HuH-7 (cell line): ENCODE data around the gene INMT.

Experiments used
- DNase-seq: peaks from one replicate; pipeline ENCODE4 v3.0.0; 2011; ENCODE audit warnings: low spot score

Gene INMT

GRCh38 chr7:30728591-30729100 is 23.3 kb upstream of the INMT start:
- no peak for DNase-seq

- no peak for DNase-seq
Measured at GRCh38 chr7:30729642-30730041, 22.3 kb upstream of the INMT start.

DNA sequence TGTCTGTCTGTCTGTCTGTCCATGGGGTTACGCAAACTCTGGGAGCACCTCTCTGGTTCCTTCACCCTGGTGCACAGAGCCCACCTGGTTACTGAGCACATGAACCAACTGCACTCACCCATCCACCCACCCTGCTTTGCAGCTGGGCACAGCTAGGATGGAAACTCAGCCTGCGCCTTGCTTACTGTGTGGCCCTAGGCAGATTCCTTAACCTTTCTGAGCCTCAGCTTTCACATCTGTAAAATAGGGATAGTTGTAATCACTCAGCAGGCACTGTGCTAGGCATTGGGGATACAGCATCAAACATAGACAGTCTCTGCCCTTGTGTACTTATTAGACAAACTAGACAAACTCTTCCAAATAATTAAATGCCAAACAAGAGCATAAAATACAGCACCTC is 21.8 kb upstream of the INMT start:
- DNase-seq = no peak

GRCh38 chr7:30730996-30731395 is 20.9 kb upstream of the INMT start:
- no peak for DNase-seq

GRCh38 chr7:30731581-30731980 is 20.4 kb upstream of the INMT start:
- no peak for DNase-seq

GRCh38 chr7:30732606-30733005 is 19.3 kb upstream of the INMT start:
- no peak for DNase-seq

- DNase-seq = no peak
Measured at GRCh38 chr7:30733216-30733615, 18.7 kb upstream of the INMT start.

GRCh38 chr7:30733691-30734090 is 18.2 kb upstream of the INMT start:
- DNase-seq = no peak

DNA sequence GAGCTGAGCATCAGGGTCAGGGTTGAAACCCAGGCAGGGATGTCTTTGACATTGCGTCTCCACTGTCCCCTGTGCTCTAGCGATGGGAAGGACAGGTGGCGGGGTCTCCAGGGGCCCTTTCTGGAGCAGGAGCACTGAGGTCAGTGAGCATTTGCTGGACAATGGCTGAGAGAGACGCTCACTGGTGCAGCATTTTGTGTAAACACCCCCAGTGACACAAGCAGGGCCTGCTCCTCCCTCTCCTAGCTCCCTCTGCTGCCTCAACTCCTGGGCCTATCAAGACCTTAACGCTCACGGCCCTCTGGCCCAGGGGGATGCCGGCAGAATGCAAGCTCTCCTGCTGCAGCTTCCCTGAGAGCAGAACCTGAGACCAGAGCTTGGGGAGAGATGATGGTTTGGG is 17.4 kb upstream of the INMT start:
- DNase-seq = no peak

DNA sequence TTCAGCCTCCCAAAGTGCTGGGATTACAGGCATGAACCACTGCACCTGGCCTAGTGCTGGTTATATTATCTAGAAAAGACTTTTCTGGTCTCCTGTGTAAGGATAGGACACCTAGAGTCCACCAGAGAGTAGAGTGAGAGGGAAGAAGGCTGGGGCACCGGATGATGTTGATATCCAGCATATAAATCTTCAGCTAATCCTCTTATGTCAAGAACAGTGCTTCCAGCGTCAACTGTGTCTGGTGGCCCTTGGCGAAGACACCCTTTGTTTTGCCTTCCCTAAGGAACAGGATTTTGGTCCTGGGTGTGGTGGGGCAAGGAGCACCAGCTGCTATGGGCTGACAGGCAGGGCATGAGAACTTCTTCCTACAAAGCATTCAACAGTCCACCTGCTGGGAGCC is 16.3 kb upstream of the INMT start:
- DNase-seq = no peak

GRCh38 chr7:30736291-30736690 is 15.6 kb upstream of the INMT start:
- DNase-seq = no peak

- DNase-seq = no peak
Measured at GRCh38 chr7:30738026-30738915, 13.7 kb upstream of the INMT start.

DNA sequence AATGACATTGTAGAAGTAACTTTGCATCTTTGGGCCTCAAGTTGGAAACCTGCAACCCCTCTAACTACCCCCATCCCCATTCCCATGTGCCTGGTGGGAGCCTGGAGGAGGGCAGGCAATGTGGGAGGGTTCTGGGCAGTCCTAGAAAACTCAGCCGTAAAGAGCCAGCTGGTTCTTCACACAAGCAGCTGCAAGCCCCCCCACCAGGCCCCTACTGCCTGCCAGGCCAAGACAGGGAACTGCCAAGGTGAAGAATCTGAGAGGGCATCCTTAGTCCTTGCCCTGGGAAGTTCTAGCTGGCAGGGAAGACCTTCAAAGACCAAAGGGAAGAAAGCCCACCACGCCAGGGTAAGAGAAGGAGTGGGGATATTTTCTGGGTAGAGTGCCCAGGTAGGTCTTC is 12.2 kb upstream of the INMT start:
- DNase-seq = no peak

GRCh38 chr7:30740417-30741181 is 11.3 kb upstream of the INMT start:
- DNase-seq = peak; percentile 96

DNA sequence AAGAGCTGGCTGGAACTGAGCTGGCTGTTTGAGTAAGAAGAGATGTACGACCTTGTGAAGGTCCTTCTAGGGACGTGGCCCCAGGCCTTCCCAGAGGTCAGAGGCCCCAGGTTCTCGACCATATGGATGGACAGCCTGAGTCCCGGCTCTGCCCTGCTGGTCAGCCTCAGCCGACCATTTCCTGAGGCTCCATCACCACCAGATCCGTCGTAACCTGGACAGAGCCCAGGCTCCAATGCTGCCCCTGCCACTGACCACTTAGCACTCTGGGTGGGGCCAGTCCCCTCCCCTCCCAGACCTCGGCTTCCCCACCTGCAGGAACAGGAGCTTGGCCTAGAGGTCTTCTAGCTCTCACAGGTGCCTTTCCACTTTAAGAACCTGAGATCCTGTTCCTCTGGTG is 10.6 kb upstream of the INMT start:
- no peak for DNase-seq

DNA sequence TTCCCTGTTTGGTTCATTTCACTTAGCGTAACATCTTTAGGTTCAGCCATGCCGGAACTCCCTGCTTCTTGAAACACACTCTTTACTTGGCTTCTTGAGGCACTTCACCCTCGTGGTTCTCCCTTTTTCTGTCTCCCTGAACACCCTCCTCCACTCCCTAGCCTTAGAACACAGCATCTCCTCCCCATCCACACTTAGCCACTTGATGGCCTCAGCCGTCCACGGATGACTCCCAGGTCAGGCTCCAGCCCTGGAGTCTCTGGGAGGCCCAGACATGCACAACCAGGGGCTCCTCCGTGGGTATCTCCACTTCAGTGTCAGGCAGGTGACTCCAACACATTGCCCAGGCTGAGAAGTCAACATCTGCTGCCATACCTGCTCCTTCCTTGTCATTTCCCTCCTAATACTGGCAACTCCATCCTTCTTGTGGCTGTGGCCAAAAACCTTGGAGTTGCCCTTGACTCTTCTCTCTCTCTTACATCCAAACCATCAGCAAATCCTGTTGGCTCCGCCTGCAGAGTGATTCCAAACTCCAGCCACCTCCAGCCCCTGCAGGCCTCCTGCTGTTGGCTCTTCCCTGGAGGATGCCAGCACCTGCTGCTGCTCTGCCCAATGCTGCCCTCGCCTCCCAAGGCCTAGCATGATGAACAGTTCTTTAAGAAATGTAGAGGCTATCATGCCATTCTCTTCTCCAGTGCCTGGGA is 8.4 kb upstream of the INMT start:
- DNase-seq = peak; percentile 38

DNA sequence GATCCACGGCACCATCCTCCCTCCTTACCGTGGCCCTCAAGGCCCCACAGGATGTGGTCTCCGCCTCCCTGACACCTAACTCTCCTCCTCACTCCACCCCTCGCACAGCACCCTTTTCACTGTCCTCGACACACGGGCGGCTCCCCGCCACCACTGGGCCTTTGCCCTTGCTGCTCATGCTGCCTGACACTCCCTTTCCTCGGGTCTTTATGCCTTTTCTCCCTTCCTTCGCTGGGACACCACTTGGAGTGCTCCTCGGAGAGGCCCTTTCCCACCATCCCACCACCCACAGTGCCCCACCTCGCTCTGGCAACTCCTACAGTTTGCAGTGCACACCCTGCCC is 7.9 kb upstream of the INMT start:
- no peak for DNase-seq

GRCh38 chr7:30745261-30745941 is 6.5 kb upstream of the INMT start:
- no peak for DNase-seq

DNA sequence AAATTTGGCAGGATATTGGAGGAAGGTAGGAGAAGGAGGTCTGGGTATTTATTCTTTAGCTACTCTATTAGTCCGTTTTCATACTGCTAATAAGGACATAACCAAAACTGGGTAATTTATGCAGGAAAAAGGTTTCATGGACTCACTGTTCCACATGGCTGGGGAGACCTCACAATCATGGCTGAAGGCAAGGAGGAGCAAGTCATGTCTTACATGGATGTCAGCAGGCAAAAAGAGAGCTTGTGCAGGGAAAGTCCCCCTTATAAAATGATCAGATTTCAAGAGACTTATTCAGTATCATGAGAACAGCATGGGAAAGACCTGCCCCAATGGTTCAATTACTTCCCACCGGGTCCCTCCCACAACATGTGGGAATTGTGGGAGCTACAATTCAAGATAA is 1.9 kb upstream of the INMT start:
- no peak for DNase-seq

DNA sequence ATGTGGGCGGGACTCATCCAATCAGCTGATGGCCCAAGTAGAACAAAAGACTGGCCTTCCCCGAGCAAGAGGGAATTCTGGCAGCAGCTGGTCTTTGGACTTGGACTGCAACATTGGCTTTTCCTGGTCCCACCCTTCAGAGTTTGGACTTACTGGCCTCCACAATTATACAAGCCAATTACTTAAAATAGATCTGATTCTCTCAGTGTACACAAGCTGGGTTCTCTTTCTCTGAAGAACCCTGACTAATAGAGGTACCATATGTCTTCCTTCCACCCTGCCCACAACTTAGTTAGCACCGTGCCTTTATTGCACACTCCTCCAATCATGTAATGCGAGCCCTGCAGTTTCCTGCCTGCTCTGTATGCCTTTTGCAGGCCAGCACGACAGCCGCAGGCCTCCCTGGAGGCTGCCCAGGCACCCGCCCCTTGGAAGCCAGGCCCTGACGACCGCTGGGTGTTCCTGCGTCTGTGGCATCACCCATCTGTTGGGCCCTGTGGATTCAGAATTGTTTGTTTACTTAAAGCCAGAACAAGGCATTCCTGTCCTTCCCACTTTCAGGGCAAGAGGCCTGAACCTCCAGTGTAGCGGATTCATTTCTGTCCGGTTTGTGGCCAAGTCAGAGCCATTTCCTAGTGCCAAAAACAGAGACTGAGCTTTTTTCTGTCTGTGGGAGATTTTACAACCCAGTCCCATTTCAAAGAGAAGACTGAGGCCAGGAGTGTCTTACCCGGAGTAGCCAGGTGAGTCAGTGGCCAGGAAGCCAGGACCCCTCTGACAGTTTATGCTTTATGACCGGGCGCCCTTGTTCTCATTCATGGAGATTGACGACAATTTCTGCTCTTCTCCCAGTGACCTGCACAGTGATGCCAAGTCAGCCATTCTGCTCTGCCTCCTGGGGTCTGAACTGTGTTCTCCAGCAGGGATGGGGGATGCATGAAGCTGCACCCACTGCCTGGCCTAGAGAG is 968 bp upstream of the INMT start:
- no peak for DNase-seq

DNA sequence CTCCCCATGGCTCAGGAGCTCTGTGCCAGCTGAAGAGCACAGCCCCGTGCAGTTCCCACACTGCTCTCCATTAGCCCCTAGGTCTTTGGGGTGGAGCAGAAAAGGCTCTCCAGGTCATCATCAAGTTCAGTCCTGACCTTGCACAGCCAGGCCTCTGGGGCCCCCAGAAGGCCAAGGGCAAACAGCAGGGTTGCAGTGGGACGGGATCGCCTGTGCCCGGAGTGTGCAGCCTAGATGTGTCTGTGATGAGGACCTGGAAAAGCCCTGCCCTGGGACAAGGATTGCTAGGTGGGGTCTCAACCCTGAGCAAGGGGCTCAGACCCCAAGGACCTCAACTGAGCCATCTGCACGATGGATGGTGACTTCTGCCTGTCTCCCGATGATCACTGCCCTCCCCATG is 549 bp downstream of the INMT start:
- no peak for DNase-seq
